Daoy (cell line): Measurements from ENCODE around the gene GCK. TPM values are rescaled to one million over a fixed set of nuclear protein-coding genes. Genes with fewer than 3 reads are reported as not detected.
"Not testable (repeated sequence)": the region's sequence is repeated elsewhere in the genome, so short reads cannot be mapped to it uniquely, and the experiment has no call there.

Experiments
- DNase-seq: peaks from one replicate; pipeline ENCODE4 v3.0.0-alpha.2; 2015; ENCODE audit warnings: low read depth
- total RNA-seq: library from RNA; depleted of rRNA; stranded (reverse); fragments of >200 nt; shearing (Covaris generic); gene quantifications from 2 replicates; pipeline ENCODE4 v1.2.3, GENCODE V29; 2014

GCK gene
- total RNA-seq, 1 experiment from 2014 or later, result 0.46 TPM

GRCh38 chr7:44180631-44181030 is 8.6 kb downstream of the GCK start:
- DNase-seq, result no peak

DNA sequence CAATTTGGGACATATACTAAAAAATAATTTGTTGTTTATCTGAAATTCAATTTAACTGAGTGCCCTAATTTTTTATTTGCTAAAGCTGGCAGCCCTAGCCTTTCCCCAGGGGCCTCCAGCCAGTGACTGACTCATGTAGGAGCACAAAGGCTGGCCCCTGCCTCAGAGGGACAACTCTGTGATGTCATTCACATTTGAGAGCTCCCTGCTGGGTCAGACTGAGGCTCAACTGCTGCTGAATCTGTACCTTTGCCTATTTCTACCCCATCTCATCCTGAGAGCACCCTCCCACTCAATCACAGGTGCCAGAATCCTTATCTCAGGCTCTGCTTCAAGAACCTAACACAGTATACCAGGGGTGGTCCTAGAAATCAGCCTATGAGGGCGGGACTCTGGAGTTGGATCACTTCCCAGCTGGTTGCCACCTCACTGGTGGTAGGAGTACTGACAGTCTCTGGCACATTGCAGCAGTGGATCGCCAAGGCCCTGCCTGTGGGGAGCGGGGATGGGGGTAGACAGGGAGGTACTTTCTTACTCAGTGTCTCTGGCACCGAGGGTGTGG is 11.6 kb downstream of the GCK start:
- peak; percentile 88 for DNase-seq

GRCh38 chr7:44176486-44176885 is 12.8 kb downstream of the GCK start:
- DNase-seq, result no peak

- DNase-seq, result no peak
These were observed 13.5 kb downstream of the GCK start for GRCh38 chr7:44175730-44176129.

- not testable (repeated sequence) for DNase-seq
These were observed 14.6 kb downstream of the GCK start for GRCh38 chr7:44174694-44174948.

- no peak for DNase-seq
These were observed 15.1 kb downstream of the GCK start for GRCh38 chr7:44173911-44174693.

- no peak for DNase-seq
These were observed 16.3 kb downstream of the GCK start for GRCh38 chr7:44172803-44173424.

- DNase-seq, result no peak
These were observed 16.9 kb downstream of the GCK start for GRCh38 chr7:44172352-44172751.

- not testable (repeated sequence) for DNase-seq
These were observed 17.3 kb downstream of the GCK start for GRCh38 chr7:44171901-44172300.

GRCh38 chr7:44167920-44168319 is 21.3 kb downstream of the GCK start:
- no peak for DNase-seq

DNA sequence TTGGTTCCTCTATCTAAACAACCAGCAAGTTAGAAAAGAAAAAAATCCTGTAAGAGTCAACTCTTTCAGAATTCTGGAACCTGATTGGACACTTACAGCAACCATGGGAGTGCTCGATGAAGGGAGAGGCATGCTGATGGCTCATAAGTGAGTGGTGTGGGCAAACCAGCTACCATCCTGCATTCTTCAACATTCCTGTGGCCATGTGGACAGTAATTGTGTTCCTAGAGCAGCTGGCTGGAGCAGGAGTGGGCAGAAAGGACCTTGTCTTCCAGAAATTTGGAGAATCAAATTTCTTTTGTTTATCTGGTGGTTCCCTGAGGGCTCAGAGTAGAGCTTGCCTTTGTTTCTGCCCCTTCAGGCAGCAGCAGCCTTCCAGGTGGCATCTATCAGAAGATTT is 25.6 kb downstream of the GCK start:
- peak; percentile 89 for DNase-seq

DNA sequence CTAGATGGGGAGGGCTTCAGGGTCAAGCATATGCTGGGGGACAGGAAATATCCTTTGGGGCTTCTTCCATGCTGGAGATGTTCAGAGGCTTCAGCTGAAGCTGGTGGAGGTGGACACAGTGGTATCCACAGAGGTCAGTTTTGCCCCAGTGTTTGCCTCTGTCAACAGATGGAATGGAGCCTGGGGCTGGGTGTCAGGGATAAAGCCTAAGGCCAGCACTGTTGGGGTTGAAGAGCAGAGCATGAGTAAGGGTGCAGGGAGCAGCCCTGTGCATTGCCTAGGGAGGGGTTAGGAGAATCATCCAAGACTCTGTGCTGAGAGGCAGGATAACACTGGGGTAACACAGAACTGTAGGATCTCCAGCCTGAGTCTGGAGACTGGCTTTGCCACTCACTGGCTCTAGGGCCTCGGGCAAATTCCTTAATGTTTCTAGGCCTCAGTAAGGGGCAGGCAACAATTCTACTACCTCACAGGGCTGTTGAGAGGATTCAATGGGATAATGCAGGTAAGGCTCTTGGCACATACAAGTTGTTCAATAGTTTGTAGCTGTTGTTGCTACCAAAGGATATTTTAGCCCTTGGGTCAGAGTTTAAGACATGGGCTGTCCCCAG is 26.3 kb downstream of the GCK start:
- DNase-seq, result no peak

- no peak for DNase-seq
These were observed 27.1 kb downstream of the GCK start for GRCh38 chr7:44162179-44162578.

DNA sequence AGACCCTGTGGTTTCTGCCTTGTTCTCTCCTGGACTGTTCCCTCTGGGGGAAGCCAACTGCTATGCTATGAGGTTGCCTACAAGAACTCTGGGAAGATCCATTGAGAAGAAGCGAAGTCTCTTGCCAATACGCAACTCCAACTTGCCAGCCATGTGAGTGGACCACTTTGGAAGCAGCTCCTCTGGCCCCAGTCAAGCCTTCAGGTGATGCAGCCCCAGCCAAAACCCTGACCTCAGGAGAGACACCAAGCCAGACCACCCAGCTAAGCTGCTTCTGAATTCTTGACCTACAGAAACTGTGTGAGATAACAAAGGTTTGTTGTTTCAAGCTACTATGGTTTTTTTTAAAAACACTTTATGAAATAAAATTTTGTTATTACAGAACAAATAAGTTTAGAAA is 27.9 kb downstream of the GCK start:
- DNase-seq, result no peak

- no peak for DNase-seq
These were observed 29.2 kb downstream of the GCK start for GRCh38 chr7:44159824-44160630.

GRCh38 chr7:44158873-44159631 is 30.2 kb downstream of the GCK start:
- DNase-seq, result no peak

GRCh38 chr7:44158096-44158872 is 31.0 kb downstream of the GCK start:
- DNase-seq, result peak; percentile 1

DNA sequence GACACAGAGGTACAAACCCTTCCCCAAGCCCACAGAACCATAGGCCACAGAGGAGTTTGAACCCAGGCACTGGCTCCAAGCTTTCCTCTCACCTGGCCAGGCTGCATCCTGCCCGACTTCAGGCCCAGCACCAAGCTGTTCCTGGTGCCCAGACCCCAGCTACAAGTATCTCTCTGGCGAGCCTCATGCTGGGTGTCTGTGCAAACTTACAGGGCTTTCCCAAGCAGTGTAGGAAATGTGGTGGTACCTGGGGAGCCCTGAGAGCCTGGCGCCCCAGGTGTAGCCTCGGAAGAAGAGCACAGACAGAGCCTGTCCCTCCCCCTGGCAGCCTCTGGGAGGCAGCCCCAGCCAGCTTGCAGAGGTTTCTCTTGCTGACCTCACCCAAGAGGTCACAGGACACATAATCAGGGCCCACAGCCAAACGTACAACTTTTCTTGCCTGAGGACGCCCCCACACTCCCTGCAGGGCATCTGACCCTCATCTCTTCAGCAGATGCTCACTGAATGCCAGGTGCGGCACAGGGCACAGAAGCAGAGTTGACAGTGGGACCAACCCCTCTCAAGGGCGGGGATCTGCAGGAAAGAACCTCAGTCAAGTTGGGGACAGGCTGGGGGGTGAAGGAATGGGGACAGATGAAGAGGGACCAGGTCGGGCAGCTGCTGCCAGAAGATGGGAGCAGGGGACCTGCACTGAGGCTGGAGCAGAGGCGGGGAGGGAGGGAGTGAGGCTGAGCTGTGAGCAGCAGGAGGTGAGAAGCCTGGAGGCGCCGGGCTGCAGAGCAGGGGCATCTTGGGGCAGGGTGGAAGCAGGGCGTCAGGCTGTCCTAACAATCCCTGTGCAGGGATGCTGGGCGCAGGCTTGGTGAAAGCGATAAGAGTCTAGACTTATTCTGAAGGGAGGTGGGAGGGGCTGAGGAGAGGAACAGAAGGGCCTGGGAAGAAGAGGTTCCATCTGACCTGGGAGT is 31.8 kb downstream of the GCK start:
- DNase-seq, result no peak

- DNase-seq, result no peak
These were observed 32.7 kb downstream of the GCK start for GRCh38 chr7:44156453-44157010.
